Vagina (tissue), 2 donors: ENCODE data around the gene ZNF557. TPM values are rescaled to one million over a fixed set of nuclear protein-coding genes. Genes with fewer than 3 reads are reported as not detected.

Source experiments
- DNase-seq, 2 donors: peaks; one replicate each; pipeline ENCODE4 v3.0.0-alpha.2; 2017; ENCODE audit errors: extremely low spot score in 2 of 2
- H3K27ac ChIP-seq: fragments of 200-600 bp; sonication (generic); one replicate; pipeline ENCODE4 v1.5.1; 2019
- H3K27me3 ChIP-seq: fragments of 200-600 bp; sonication (generic); one replicate; pipeline ENCODE4 v1.5.1; 2019
- H3K36me3 ChIP-seq, 2 donors: fragments of 200-600 bp; sonication (generic); one replicate each; pipeline ENCODE4 v1.5.1; 2017 to 2019
- H3K4me1 ChIP-seq: fragments of 200-600 bp; sonication (generic); one replicate; pipeline ENCODE4 v1.5.1; 2019
- H3K4me3 ChIP-seq, 2 donors: fragments of 200-600 bp; sonication (generic); 1 replicate in 1 of 2; 2 replicates in 1 of 2; pipeline ENCODE4 v1.5.1; 2016 to 2019
- H3K9me3 ChIP-seq: fragments of 200-600 bp; sonication (generic); one replicate; pipeline ENCODE4 v1.5.1; 2019
- POLR2A ChIP-seq, 2 donors: fragments of 450-650 bp; IDR thresholded peaks; one replicate each; pipeline ENCODE4 v1.6.1; 2017; ENCODE audit warnings: antibody characterized with exemption in 2 of 2, mild to moderate bottlenecking in 2 of 2, moderate library complexity in 2 of 2
- POLR2AphosphoS5 ChIP-seq, 2 donors: sonication (generic); formaldehyde crosslinking; IDR thresholded peaks; one replicate each; pipeline ENCODE4 v1.9.0; 2017; ENCODE audit warnings: antibody characterized with exemption in 2 of 2, mild to moderate bottlenecking in 2 of 2, low read depth in 1 of 2; ENCODE audit not compliant: insufficient read depth in 1 of 2
- intact Hi-C: fragments of 100-400 bp; cut with DNase I; formaldehyde crosslinking; loops from one replicate; pipeline ENCODE4 v1.15.1; 2023
- total RNA-seq: library from RNA; depleted of rRNA; stranded (reverse); fragments of >200 nt; gene quantifications from one replicate; pipeline ENCODE4 v1.2.3, GENCODE V29; 2016
- TF ChIP-seq, protein P1 (sequence below), 3 experiments: fragments of 450-650 bp in 2 of 3; fragments of 200-600 bp in 1 of 3; sonication (generic) in 1 of 3; IDR thresholded peaks; one replicate each; pipeline ENCODE4 v1.5.1; 2017 to 2019; ENCODE audit warnings: antibody characterized with exemption in 3 of 3, mild to moderate bottlenecking in 2 of 3, moderate library complexity in 2 of 3

The ZNF557 gene
- total RNA-seq, 1 donor from 2014 or later = 10.1 TPM

DNA sequence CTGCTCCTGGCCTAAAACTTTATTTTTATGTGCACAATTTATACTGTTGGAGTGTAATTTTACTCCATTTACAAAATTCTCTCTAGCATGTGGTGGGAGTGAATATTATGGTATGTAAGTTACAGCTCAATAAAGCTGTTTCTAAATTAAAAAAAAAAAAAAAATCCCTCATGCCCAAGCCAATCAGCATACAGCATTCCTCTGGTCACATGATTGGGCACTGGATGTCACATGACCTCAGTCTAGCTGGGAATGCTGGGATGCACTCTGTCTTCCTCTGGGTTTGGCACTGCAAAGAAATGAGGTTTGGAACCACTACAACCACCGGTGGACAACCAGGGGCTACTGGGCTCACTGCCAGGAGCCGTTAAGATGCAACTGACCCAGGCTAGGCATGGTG, 67.6 kb downstream of the ZNF557 start:
- Histone ChIP-seq H3K4me1 (peaks cover 6% of the 10 kb centered on the region), H3K36me3 (peaks cover 0 to 45% of the 10 kb centered on the region in 2 donors), H3K27me3 (no peaks in the 10 kb centered on the region), H3K4me3 (no peak overlapping the region), H3K27ac (no peak overlapping the region), H3K9me3 (no peaks in the 10 kb centered on the region)
- intact Hi-C loops = no loop called here
- TF ChIP-seq, protein P1, sequence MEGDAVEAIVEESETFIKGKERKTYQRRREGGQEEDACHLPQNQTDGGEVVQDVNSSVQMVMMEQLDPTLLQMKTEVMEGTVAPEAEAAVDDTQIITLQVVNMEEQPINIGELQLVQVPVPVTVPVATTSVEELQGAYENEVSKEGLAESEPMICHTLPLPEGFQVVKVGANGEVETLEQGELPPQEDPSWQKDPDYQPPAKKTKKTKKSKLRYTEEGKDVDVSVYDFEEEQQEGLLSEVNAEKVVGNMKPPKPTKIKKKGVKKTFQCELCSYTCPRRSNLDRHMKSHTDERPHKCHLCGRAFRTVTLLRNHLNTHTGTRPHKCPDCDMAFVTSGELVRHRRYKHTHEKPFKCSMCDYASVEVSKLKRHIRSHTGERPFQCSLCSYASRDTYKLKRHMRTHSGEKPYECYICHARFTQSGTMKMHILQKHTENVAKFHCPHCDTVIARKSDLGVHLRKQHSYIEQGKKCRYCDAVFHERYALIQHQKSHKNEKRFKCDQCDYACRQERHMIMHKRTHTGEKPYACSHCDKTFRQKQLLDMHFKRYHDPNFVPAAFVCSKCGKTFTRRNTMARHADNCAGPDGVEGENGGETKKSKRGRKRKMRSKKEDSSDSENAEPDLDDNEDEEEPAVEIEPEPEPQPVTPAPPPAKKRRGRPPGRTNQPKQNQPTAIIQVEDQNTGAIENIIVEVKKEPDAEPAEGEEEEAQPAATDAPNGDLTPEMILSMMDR (IDR thresholded peaks at IDR 0.05) = no peak
- TF ChIP-seq POLR2A (IDR thresholded peaks at IDR 0.05) = no peak
- no peak for TF ChIP-seq POLR2AphosphoS5 (IDR thresholded peaks at IDR 0.05; ENCODE audit: insufficient read depth in 1 of 2, low read depth in 1 of 2)
- DNase-seq = no peak

Other genes with a start within 250 kb of the ZNF557 start
- gene ADGRE1, start 182.1 kb upstream of the ZNF557 start, total RNA-seq = not detected
- gene MBD3L2B, start 48.3 kb upstream of the ZNF557 start, total RNA-seq = not detected
- not detected for gene MBD3L5, start 39.1 kb upstream of the ZNF557 start, total RNA-seq
- gene MBD3L4, start 29.5 kb upstream of the ZNF557 start, total RNA-seq = not detected
- gene MBD3L2, start 20.4 kb upstream of the ZNF557 start, total RNA-seq = not detected
- gene MBD3L3, start 11.0 kb upstream of the ZNF557 start, total RNA-seq = not detected
- 86.7 TPM for gene INSR, start 224.7 kb downstream of the ZNF557 start, total RNA-seq